NOMO-1 (cell line): ENCODE measurements around the gene KDM6A.
"Not testable (repeated sequence)": the region's sequence is repeated elsewhere in the genome, so short reads cannot be mapped to it uniquely, and the experiment has no call there.

Experiments
- DNase-seq, 2 experiments: peaks; one replicate each; lab custom pipeline; 2025; ENCODE audit not compliant: unreplicated experiment in 2 of 2; lab: John Stamatoyannopoulos, UW

Gene KDM6A

DNA sequence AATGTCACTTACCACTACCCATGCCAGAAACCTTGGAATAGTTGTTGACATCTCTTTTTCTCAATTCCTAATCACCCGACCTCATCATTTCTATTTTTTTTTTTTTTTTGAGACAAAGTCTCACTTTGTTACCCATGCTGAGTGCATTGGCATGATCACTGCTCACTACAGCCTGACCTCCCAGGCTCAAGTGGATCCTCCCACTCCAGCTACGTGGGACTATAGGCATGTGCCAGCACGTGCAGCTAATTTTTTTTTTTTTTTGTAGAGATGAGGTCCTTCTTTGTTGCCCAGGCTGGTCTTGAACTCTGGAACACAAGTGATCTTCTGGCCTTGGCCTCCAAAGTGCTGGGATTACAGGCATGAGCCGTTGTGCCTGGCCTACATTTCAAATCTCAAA is 12.0 kb downstream of the KDM6A start:
- no peak for DNase-seq

DNA sequence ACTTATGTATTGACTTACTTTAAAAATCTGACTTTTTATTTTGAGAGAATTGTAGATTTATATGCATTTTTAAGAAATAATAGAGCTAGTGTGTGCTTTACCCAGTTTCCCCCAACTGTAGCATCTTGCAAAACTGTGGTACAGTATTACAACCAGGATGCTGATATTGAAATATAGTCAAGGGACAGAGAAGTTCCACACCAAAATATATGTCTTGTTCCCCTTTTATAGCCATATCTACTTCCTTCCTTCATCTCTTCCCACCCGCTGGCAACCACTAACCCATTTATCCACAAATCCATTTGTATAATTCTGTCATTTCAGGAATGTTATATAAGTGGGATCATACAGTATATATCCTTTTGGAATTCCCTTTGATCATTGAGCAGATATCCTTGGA is 16.8 kb downstream of the KDM6A start:
- DNase-seq: peak; percentile 46 to 87

DNA sequence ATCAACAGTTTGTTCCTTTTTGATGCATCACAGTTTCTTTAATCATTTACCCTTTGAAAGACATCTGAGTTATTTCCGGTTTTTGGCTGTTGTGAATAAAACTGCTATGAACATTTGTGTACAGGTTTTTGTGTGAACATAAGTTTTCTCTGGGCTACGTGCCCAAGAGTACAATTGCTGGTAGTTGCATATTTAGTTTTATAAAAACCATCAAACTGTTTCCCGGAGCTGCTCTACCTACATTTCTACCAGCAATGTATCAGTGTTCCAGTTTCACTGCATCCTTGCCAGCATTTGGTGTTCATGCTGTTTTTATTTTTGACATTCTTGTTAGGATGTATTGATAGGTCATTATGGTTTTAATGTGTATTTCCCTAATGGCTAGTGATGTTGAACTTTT is 17.3 kb downstream of the KDM6A start:
- peak in 1 of 2 experiments; percentile 66 for DNase-seq

DNA sequence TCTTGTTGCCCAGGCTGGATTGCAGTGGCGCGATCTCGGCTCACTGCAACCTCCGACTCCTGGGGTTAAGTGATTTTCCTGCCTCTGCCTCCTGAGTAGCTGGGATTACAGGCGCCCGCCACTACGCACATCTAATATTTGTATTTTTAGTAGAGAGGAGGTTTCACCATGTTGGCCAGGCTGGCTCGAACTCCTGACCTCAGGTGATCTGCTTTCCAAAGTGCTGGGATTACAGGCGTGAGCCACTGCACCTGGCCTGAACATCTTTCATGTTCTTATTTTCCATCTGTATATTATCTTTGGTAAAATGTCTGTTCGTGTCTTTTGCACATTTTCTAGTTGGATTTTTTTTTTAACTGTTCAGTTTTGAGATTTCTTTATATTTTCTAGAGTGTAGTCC is 17.7 kb downstream of the KDM6A start:
- not testable (repeated sequence) for DNase-seq

DNA sequence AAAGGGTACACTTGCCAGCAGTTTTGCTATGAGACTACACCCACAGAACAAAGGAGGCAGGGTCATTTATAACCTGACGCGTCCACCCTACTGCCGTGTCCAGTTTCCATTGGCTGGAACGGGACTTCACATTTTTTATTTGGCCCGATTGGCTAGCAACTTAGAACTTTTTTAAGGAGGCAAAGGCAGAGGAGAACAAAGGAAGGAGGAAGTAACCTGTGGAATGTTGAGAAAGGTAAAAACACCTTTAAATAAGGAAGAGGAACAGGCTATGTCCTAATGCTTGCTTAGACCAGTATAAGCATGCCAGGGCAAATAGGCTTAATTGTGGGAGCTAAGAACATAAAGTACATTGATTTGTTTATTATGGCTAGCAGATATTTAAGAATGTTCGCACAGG is 18.7 kb downstream of the KDM6A start:
- no peak for DNase-seq

DNA sequence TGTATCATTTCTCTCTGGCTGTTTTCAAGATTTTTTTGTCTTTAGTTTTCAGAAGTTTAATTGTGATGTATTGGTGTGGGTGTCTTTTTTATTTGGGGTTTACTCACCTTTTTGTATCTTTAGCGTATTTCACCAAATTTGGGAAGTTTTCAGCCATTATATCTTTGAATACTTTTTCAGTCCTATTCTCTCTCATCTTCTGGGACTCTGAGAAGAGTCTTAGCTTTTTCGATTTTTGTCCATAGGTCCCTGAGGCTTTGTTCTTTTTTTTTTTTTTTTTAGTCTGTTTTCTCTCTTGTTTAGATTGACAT is 23.8 kb downstream of the KDM6A start:
- DNase-seq: no peak

DNA sequence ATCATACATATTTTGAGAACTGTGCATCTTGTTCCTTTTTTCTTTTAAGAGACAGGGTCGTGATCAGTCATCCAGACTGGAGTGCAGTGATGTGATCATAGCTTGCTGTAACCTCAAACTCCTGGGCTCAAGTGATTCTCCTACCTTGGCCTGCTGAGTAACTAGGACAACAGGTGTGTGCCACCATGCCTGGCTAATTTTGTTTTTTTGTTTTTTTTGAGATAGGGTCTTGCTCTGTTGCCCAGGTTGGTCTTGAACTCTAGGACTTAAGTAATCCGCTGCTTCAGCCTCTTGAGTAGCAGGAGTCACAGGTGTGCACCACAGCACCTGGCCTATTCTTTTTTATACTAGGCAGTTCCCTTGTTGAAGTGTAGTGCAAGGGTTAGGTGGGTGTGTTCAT is 24.6 kb downstream of the KDM6A start:
- DNase-seq: no peak

DNA sequence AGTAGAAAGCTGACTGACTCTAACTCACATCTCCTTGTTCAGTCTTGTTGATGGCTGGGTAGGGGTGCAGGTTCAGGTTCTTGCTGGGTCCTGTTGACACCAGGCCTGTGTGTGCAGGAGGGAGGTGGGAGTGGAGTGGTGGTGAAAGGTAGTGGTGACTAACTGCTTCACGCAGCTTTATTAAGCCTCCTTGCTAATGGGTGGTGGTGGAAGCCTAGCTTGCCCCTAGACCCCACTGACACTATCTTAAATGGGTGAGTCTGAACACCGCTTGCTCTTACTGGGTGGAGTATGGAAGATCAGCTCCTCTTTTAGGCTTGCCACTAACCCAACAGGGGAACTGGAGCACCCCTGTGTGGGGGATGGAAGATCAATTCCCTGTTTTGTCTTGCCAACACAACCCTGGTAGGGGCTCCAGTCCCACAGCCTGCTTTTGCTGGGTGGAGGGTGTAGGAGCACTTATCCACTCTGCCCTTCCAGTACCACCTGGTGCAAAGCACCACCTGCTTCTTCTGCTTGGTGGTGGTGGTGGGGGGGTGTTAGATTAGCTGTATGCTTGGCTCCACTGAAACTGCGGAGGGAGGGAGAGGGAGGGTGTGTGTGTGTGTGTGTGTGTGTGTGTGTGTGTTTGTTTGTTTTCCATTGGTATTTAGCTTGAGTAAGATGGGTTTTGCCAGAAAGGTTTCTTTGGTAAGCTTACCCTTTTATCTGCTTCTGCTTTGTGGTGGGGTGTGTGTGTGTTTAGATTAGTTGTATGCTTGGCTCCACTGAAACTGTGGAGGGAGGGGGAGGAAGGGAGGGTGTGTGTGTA is 25.6 kb downstream of the KDM6A start:
- DNase-seq: no peak

DNA sequence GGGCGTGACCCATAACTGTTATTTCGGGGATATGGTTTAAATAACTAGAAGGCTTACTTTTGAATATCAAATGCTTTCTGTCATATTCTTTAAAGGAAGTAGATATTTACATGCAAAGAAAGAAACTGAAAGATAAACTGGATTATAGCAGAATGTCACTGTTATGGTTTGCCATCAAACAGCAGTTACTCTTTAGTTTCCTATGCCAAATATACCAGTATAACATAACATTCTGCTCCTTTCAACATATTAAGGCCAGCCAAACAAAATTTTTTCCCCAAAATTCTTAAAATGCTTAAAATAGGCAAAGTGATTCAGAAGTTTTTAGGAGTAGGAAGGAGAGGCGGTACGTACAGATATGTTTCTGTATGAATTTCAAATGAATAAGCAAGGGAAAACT is 27.0 kb downstream of the KDM6A start:
- DNase-seq: no peak

DNA sequence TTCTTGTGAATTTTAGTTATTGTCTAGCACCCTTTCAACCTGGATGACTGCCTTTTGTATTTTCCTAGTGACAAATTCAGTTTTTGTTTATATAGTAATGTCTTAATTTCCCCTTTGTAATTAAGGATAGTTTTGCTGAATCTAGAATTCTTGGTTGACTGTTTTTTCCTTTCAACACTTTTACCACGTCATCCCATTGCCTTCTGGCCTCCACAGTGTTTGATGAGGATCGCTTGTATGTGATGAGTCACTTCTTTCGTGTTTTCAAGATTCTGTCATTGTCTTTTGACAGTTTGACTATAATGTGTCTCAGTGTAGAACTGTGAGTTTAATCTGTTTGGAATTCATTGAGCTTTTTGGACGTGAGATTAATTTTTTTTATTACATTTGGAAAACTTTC is 30.1 kb downstream of the KDM6A start:
- DNase-seq: peak in 1 of 2 experiments; percentile 15

DNA sequence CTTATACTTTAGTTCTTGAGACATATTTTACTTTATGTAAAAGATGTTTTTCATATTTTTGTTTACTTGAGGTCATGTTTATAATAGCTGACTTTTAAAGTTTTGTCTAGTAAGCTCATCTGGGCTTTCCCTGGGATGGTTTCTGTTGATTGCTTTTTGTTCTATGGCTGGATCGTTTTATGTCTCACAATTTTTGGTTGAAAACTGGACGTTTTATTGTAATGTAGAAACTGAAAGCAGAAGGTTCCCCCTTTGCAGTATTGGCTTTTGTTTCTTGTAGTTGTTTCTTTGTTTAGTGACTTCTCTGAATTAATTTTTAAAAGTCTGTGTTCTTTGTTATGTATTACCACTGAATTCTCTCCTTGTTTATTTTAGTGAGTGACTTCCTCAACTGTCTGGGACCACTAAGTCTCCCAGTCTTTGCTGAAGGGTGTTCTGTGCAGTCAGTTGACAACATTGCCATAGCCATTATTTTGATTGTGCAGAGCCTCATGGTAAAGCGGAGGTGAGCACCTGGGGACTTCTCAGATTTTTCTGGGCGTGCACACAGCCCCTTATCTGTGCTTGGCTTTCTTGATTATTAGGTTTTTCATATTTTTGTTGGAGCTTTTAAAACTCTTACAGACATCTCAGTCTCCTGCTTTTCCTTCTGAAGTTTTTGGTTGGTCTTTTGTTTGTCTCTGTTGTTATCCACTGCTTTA is 31.0 kb downstream of the KDM6A start:
- DNase-seq: peak in 1 of 2 experiments; percentile 36

DNA sequence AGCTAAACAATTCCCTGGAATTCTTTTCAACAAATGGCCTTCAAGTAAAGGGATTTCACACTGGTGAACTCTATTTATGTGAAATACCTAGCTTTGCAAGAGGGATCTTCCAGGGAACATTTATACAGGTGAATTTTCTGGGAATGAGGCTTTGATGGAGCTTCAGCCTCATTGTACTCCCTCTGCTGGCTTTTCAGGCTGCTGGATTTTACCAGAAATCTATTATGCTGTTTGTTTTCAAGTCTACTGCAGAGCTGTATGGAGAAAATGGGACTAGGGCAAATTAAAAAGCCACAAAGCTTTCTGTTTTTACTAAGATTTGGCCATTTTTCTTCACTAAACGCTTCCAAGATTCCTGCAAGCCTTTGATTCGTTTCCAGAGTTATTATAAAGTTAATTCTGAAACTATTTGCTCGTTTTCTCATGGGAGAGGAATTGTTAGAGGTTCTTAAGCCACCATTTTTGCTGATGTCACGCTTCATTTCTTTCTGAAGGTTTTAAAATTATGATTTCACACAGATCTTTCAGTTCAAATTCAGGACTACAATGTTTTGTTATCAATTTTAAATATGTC is 31.6 kb downstream of the KDM6A start:
- DNase-seq: no peak

DNA sequence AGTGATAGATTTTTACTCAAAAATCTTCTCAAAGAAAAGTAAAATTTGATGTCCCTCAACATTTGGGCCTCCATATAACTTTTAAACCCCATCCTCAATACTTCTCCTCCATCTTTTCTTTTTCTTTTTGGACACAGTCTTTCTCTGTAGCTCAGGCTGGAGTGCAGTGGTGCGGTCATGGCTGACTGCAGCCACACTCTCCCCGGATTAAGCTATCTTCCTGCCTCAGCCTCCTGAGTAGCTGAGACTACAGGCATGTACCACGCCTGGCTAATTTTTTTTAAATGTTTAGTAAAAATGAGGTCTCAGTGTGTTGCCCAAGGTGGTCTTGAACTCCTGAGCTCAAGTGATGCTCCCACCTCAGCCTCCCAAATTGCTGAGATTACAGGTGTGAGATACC is 33.1 kb downstream of the KDM6A start:
- no peak for DNase-seq

DNA sequence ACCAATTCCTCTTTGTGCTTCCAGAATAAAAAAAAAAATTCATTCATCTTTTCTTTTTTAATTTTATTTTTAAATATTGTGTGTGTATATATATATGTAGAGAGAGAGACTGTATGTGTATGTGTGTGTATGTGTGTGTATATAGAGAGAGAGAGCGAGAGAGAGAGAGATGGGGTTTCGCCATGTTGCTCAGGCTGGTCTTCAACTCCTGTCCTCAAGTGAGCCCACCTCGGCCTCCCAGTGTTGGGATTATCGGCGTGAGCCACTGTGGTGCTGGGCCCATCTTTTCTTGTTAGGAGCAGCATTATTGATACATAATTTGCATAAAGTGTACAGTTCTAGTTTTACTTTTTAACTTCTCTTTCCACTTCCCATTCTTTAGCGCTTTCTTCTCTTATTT is 33.6 kb downstream of the KDM6A start:
- DNase-seq: peak in 1 of 2 experiments; percentile 9

DNA sequence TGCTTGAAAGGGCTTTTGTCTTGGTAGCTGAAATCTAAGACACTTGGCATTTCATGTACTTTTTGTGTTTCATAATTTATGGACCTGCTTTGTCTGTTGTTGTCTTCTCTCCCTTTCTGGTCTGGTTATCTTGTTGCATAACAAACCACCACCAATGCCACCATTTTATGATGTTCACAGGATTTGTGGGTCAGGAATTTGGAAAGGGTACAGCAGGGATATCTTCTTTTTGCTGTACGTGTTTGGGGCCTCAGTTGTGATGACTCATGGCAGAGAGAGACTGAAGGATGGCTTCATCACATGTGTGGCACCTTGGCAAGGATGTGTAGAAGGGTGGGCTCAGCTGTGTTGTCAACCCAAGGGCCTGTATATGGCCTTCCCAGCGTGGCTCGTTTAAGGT is 35.2 kb downstream of the KDM6A start:
- DNase-seq: no peak

DNA sequence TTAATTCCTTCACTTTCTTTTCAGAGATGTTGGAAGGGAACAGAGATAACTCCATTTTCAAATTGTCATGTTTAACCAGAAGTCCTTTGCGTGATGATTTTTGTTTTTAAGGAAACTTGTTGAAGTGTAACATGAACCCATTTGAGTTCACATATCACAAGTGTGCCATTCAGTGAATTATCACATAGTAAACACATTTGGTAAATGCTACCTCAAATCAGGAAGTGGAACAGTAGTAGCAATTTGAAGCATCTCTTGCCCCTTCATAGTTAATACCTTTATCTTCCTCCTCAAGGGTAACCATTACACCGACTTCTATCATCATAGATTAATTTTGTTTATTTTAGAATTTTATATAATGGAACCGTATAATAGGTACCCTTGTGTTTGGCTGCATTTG is 35.8 kb downstream of the KDM6A start:
- DNase-seq: peak in 1 of 2 experiments; percentile 28

DNA sequence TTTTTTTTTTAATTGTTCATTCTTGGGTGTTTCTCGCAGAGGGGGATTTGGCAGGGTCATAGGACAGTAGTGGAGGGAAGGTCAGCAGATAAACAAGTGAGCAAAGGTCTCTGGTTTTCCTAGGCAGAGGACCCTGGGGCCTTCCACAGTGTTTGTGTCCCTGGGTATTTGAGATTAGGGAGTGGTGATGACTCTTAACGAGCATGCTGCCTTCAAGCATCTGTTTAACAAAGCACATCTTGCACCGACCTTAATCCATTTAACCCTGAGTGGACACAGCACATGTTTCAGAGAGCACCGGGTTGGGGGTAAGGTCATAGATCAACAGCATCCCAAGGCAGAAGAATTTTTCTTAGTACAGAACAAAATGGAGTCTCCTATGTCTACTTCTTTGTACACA is 37.5 kb downstream of the KDM6A start:
- not testable (repeated sequence) for DNase-seq

DNA sequence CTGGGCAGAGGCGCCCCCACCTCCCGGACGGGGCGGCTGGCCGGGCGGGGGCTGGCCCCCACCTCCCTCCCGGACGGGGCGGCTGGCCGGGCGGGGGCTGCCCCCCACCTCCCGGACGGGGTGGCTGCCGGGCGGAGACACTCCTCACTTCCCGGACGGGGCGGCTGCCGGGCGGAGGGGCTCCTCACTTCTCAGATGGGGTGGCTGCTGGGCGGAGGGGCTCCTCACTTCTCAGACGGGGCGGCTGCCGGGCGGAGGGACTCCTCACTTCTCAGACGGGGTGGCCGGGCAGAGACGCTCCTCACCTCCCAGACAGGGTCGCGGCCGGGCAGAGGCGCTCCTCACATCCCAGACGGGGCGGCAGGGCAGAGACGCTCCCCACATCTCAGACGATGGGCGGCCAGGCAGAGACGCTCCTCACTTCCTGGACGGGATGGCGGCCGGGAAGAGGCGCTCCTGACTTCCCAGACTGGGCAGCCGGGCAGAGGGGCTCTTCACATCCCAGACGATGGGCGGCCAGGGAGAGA is 38.1 kb downstream of the KDM6A start:
- DNase-seq: not testable (repeated sequence)

DNA sequence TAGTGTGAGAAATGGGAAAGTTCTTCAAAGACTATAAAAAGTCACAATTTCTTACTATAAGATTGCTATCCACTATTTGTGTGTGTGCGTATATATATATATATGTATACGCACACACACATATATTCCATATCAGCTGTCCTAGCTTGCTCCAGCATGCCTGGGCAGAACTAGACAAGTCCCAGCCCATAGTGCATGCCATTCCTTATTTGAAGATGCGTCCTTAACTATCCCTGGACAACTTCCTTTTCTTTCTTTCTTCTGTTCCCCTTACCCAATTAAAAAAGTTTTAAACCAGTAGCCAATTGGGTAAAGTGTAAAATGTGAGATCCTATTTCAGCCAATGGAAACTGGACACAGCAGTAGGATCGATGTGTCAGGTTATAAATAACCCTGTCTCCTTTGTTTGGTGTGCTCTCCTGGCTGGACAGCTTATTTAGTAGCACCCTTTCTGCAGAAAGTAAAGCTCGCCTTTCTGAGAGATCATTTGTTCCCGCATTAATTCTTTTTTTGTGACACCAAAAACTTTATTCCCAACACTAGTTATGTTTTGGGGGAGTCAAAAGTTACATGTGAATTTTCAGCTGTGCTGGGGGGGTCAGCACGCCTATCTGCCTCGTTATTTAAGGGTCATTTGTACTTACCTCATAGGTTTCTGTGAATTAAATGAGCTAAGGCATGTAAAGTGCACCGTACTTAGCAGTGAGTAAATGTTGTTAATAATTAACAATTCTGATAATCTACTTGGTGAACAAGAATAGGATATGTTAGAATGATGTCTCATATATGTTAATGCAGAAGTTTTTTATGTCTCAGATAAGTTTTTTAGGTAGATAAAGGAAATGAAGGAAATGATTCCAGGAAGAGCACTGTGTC is 40.9 kb downstream of the KDM6A start:
- DNase-seq: no peak

DNA sequence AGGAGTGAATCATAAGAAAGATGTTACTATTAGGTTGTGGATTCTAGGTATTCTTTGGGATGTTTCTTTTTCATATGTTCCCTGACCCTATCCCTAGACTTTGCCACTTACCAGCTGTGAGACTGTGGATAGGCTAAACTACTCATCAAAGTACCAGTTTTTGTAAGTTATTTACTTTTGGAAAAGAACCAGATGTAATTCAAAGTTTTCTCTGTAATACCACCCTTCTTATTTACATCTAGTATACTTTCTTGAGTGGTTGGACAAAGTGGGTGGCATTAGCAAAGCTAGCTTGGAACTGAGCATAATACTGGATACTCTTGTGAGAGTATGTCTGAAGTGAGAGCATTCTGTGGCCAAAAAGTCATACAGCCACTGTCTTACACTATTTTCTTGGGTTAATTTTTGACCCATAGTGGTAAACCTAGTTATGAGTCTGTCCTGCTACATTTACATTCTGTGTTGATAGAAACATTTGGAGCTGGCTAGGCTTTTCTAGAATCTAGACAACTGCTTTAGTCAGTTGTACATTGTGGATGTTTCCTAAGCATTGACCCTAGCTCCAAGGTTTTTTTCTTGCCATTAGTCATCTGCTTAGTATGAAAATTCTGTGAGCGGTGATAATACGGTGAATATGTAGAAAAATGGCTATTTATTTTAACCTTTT is 41.7 kb downstream of the KDM6A start:
- DNase-seq: no peak
